DOHH2 (cell line): ENCODE data around the gene SLC35F5.

Experiments
- CTCF ChIP-seq: fragments of 200-600 bp; sonication (generic); IDR thresholded peaks from one replicate; pipeline ENCODE4 v1.5.1; 2014; ENCODE audit warnings: antibody characterized with exemption, mild to moderate bottlenecking, low read depth, low read length; ENCODE audit not compliant: poor library complexity, severe bottlenecking
- EZH2phosphoT487 ChIP-seq: fragments of 200-600 bp; sonication (generic); IDR thresholded peaks from 2 replicates; pipeline ENCODE4 v1.6.1; 2017; ENCODE audit warnings: borderline replicate concordance, mild to moderate bottlenecking, antibody characterized with exemption, low read length, moderate library complexity, mixed read lengths

GRCh38 chr2:113723411-113723810 is 33.0 kb downstream of the SLC35F5 start:
- TF ChIP-seq CTCF: no peak
- TF ChIP-seq EZH2phosphoT487: no peak
